Caco-2 (cell line): Measurements from ENCODE around the gene LRP1. TPM values are rescaled to one million over a fixed set of nuclear protein-coding genes. Genes with fewer than 3 reads are reported as not detected.

Experiments
- BruUV-seq: library from RNA; stranded (reverse); fragments of 400-500 nt; replicated peaks from 2 replicates; lab custom pipeline; 2021; lab: Mats Ljungman, UMichigan
- CTCF ChIA-PET: fragments of 300-600 bp; sonication (Branson Sonifier 250); formaldehyde crosslinking; loops from one replicate; lab custom pipeline; 2022; ENCODE audit warnings: antibody characterized with exemption; lab: Charles Lee
- POLR2A ChIA-PET: fragments of 300-600 bp; sonication (Branson Sonifier 250); formaldehyde crosslinking; loops from one replicate; lab custom pipeline; 2022; ENCODE audit warnings: antibody characterized with exemption; lab: Charles Lee
- DNase-seq, 2 experiments: peaks; one replicate each; pipeline versions ENCODE4 v3.0.0 to v3.0.0-alpha.2; 2020 to 2022
- H3K27me3 ChIP-seq: replicated peaks from 2 replicates; pipeline ENCODE4 v1.6.0; 2011; ENCODE audit warnings: low read length; ENCODE audit not compliant: control insufficient read depth, insufficient read depth
- H3K36me3 ChIP-seq: 2 replicates; pipeline ENCODE4 v1.5.1; 2011; ENCODE audit warnings: low read length; ENCODE audit not compliant: control insufficient read depth, insufficient read depth
- H3K4me1 ChIP-seq: fragments of 250-450 bp; sonication (Bioruptor Pico); 2 replicates; pipeline ENCODE4 v1.5.1; 2020; ENCODE audit warnings: mild to moderate bottlenecking
- H3K4me3 ChIP-seq: 2 replicates; pipeline ENCODE4 v1.5.1; 2011; ENCODE audit warnings: low read depth, mild to moderate bottlenecking, control low read depth, low read length
- H3K9me3 ChIP-seq: fragments of 250-450 bp; sonication (Bioruptor Pico); 2 replicates; pipeline ENCODE4 v1.5.1; 2020; ENCODE audit warnings: mild to moderate bottlenecking, moderate library complexity
- H3K27ac Mint-ChIP-seq: one replicate; pipeline ENCODE4 v1.8.0; 2022; ENCODE audit warnings: mixed read lengths; ENCODE audit not compliant: unreplicated experiment
- H3K27me3 Mint-ChIP-seq: one replicate; pipeline ENCODE4 v1.8.0; 2022; ENCODE audit warnings: mixed read lengths; ENCODE audit not compliant: insufficient read depth, unreplicated experiment
- H3K36me3 Mint-ChIP-seq: one replicate; pipeline ENCODE4 v1.8.0; 2022; ENCODE audit warnings: mild to moderate bottlenecking, mixed read lengths; ENCODE audit not compliant: insufficient read depth, unreplicated experiment
- H3K4me1 Mint-ChIP-seq: one replicate; pipeline ENCODE4 v1.8.0; 2022; ENCODE audit warnings: low read depth, mixed read lengths; ENCODE audit not compliant: unreplicated experiment
- H3K4me3 Mint-ChIP-seq: one replicate; pipeline ENCODE4 v1.8.0; 2022; ENCODE audit warnings: mild to moderate bottlenecking, moderate library complexity, mixed read lengths; ENCODE audit not compliant: unreplicated experiment
- H3K9me3 Mint-ChIP-seq: one replicate; pipeline ENCODE4 v1.8.0; 2022; ENCODE audit warnings: mixed read lengths; ENCODE audit not compliant: unreplicated experiment
- CTCF ChIP-seq, 2 experiments: fragments of 200-600 bp in 1 of 2; IDR thresholded peaks; 1 replicate in 1 of 2; 2 replicates in 1 of 2; pipeline versions ENCODE4 v1.5.1 to v1.8.0; 2011 to 2022; ENCODE audit warnings: antibody characterized with exemption in 1 of 2, control low read depth in 1 of 2, inconsistent platforms in 1 of 2, low read depth in 1 of 2, low read length in 1 of 2, mild to moderate bottlenecking in 1 of 2, moderate library complexity in 1 of 2; ENCODE audit not compliant: insufficient read depth in 1 of 2, severe bottlenecking in 1 of 2, unreplicated experiment in 1 of 2
- intact Hi-C: fragments of 100-400 bp; cut with micrococcal nuclease; formaldehyde crosslinking; loops from one replicate; pipeline ENCODE4 v1.10.0; 2022; ENCODE audit not compliant: unreplicated experiment
- total RNA-seq: library from RNA; stranded (reverse); gene quantifications from 2 replicates; pipeline ENCODE4 v1.2.3, GENCODE V29; 2022

Gene LRP1
- total RNA-seq, 1 experiment from 2014 or later, result 111 TPM

GRCh38 chr12:57215065-57215464 lies 86.8 kb downstream of the LRP1 start:
- Histone ChIP-seq H3K36me3 (no peaks in the 10 kb centered on the region; the same call in none of the 2 replicates), H3K4me3 (no peak overlapping the region), H3K9me3 (no peaks in the 10 kb centered on the region), H3K27me3 (peaks cover 10% of the 10 kb centered on the region), H3K4me1 (peaks cover 20% of the 10 kb centered on the region)
- H3K27me3 Mint-ChIP-seq, result peaks cover 22% of the 10 kb centered on the region
- POLR2A ChIA-PET, result no interaction called here
- intact Hi-C loops, result no loop called here
- BruUV-seq, result no TSS peak
- CTCF ChIA-PET, result interaction anchor here (1.7 to 3.0 kb wide), 3 partner anchors 15 to 28 kb away, joined by 10 to 27 read pairs (median 10); partner anchors contain the start of gene SHMT2
- H3K4me3 Mint-ChIP-seq, result peak overlapping the region; percentile 82
- peak overlapping the region; percentile 22 for H3K27ac Mint-ChIP-seq
- peaks cover 31% of the 10 kb centered on the region for H3K36me3 Mint-ChIP-seq
- no peaks in the 10 kb centered on the region for H3K9me3 Mint-ChIP-seq
- peaks cover 35% of the 10 kb centered on the region for H3K4me1 Mint-ChIP-seq
- no peak for DNase-seq
- TF ChIP-seq CTCF (IDR thresholded peaks at IDR 0.05; ENCODE audit: insufficient read depth in 1 of 2, low read depth in 1 of 2, low read length in 1 of 2, severe bottlenecking in 1 of 2, unreplicated experiment in 1 of 2), result no peak

GRCh38 chr12:57215668-57216013 lies 87.4 kb downstream of the LRP1 start:
- TF ChIP-seq CTCF (IDR thresholded peaks at IDR 0.05; ENCODE audit: insufficient read depth in 1 of 2, low read depth in 1 of 2, low read length in 1 of 2, severe bottlenecking in 1 of 2, unreplicated experiment in 1 of 2), result no peak
- peak overlapping the region; percentile 54; the same call in 1 of the 2 replicates for H3K4me3 ChIP-seq
- H3K9me3 ChIP-seq, result no peaks in the 10 kb centered on the region
- Mint-ChIP-seq H3K36me3 (peaks cover 31% of the 10 kb centered on the region), H3K9me3 (no peaks in the 10 kb centered on the region), H3K4me3 (peak overlapping the region; percentile 82), H3K27ac (no peak overlapping the region), H3K4me1 (peaks cover 35% of the 10 kb centered on the region), H3K27me3 (peaks cover 24% of the 10 kb centered on the region)
- DNase-seq, result no peak
- intact Hi-C loops, result no loop called here
- peaks cover 20% of the 10 kb centered on the region for H3K4me1 ChIP-seq
- ChIA-PET CTCF (interaction anchor here (0.6 to 1.8 kb wide), 6 partner anchors 11 to 87 kb away, joined by 3 to 10 read pairs (median 4); partner anchors contain the start of genes LRP1 and SHMT2), POLR2A (interaction anchor here (4.5 kb wide), 1 partner anchor 14 kb away, joined by 26 read pairs; the partner anchor contains the start of gene SHMT2)
- H3K36me3 ChIP-seq, result no peaks in the 10 kb centered on the region; the same call in none of the 2 replicates
- no TSS peak for BruUV-seq
- H3K27me3 ChIP-seq, result peaks cover 10% of the 10 kb centered on the region

- Mint-ChIP-seq H3K4me1 (peaks cover 35% of the 10 kb centered on the region), H3K36me3 (peaks cover 31% of the 10 kb centered on the region), H3K27me3 (peaks cover 27% of the 10 kb centered on the region), H3K27ac (no peak within 1 kb of the TSS), H3K4me3 (peak within 1 kb of the TSS; percentile 82), H3K9me3 (no peaks in the 10 kb centered on the region)
- peaks cover 20% of the 10 kb centered on the region for H3K4me1 ChIP-seq
- intact Hi-C loops, result no loop called here
- H3K27me3 ChIP-seq, result peaks cover 10% of the 10 kb centered on the region
- H3K4me3 ChIP-seq, result peak within 1 kb of the TSS; percentile 54
- DNase-seq, result peak; percentile 64 to 83
- H3K9me3 ChIP-seq, result no peaks in the 10 kb centered on the region
- H3K36me3 ChIP-seq, result no peaks in the 10 kb centered on the region; the same call in none of the 2 replicates
- BruUV-seq, result no TSS peak
- CTCF ChIA-PET, result interaction anchor here (0.6 to 2.0 kb wide), 8 partner anchors 11 to 88 kb away, joined by 3 to 12 read pairs (median 7); partner anchors contain the start of genes LRP1 and SHMT2
- TF ChIP-seq CTCF (IDR thresholded peaks at IDR 0.05; ENCODE audit: insufficient read depth in 1 of 2, low read depth in 1 of 2, low read length in 1 of 2, severe bottlenecking in 1 of 2, unreplicated experiment in 1 of 2), result peak; percentile 5 to 9
- POLR2A ChIA-PET, result interaction anchor here (4.5 kb wide), 1 partner anchor 13 kb away, joined by 26 read pairs; the partner anchor contains the start of gene SHMT2
Observed at GRCh38 chr12:57216014-57216911, 88.0 kb downstream of the LRP1 start, which contains the start of gene NXPH4. NXPH4 (plus strand) TSS chr12:57216794; CDS start chr12:57216970, 176 bp downstream.
